Transverse colon (tissue), 4 donors: ENCODE results near the gene CCDC86. TPM values are rescaled to one million over a fixed set of nuclear protein-coding genes. Genes with fewer than 3 reads are reported as not detected.
A peak's percentile ranks its signal among the peaks of the same experiment; 100 is the strongest.

Experiments
- DNase-seq: peaks from one replicate; pipeline ENCODE4 v3.0.0-alpha.2; 2019
- H3K27ac ChIP-seq, 4 donors: fragments of 200-600 bp; sonication (generic); 2 replicates each; pipeline ENCODE4 v1.5.1; 2016 to 2018; ENCODE audit warnings: inconsistent platforms in 4 of 4
- H3K27me3 ChIP-seq: fragments of 200-600 bp; sonication (generic); 2 replicates; pipeline ENCODE4 v1.5.1; 2017; ENCODE audit warnings: inconsistent platforms
- H3K36me3 ChIP-seq, 4 donors: fragments of 200-600 bp; sonication (generic); 2 replicates each; pipeline ENCODE4 v1.5.1; 2017 to 2019; ENCODE audit warnings: inconsistent platforms in 4 of 4
- H3K4me1 ChIP-seq, 4 donors: fragments of 200-600 bp; sonication (generic); 2 replicates each; pipeline ENCODE4 v1.5.1; 2017 to 2020; ENCODE audit warnings: inconsistent platforms in 4 of 4
- H3K4me3 ChIP-seq, 4 donors: fragments of 200-600 bp; sonication (generic); 1 replicate in 1 of 4; 2 replicates in 3 of 4; pipeline versions ENCODE4 v1.5.1 to v1.6.1; 2017 to 2019; ENCODE audit warnings: inconsistent platforms in 4 of 4
- H3K9me3 ChIP-seq, 2 donors: fragments of 200-600 bp; sonication (generic); 2 replicates each; pipeline ENCODE4 v1.5.1; 2017 to 2019; ENCODE audit warnings: inconsistent platforms in 2 of 2
- CTCF ChIP-seq, 5 experiments: fragments of 200-600 bp in 3 of 5; fragments of 450-650 bp in 2 of 5; sonication (generic) in 3 of 5; IDR thresholded peaks; 1 replicate in 2 of 5; 2 replicates in 3 of 5; pipeline ENCODE4 v1.5.1; 2016 to 2017; ENCODE audit warnings: antibody characterized with exemption in 5 of 5, inconsistent platforms in 3 of 5, mild to moderate bottlenecking in 2 of 5, moderate library complexity in 1 of 5
- EP300 ChIP-seq: sonication (generic); formaldehyde crosslinking; IDR thresholded peaks from one replicate; pipeline ENCODE4 v1.6.1; 2017; ENCODE audit warnings: antibody characterized with exemption, low read depth
- POLR2A ChIP-seq: fragments of 450-650 bp; IDR thresholded peaks from one replicate; pipeline ENCODE4 v1.6.1; 2016; ENCODE audit warnings: antibody characterized with exemption, mild to moderate bottlenecking, moderate library complexity
- POLR2AphosphoS5 ChIP-seq, 3 donors: sonication (generic); formaldehyde crosslinking; IDR thresholded peaks; one replicate each; pipeline ENCODE4 v1.6.1; 2016; ENCODE audit warnings: antibody characterized with exemption in 3 of 3
- WGBS, 2 donors: methylation state at CpG; one replicate each; pipeline ENCODE4 v1.1.5; 2018; ENCODE audit warnings: low coverage in 1 of 2; 5-methylcytosine and 5-hydroxymethylcytosine counted together
- in situ Hi-C, 4 donors: fragments of 200-750 bp; cut with MboI; loops; one replicate each; pipeline versions ENCODE4 v1.15.0 to v1.15.1; 2017; ENCODE audit warnings: low sequenced_read_pairs in 3 of 4, low pct_ligation_motif_present in 1 of 4, low pct_unique_long_range_greater_than_20kb in 1 of 4
- intact Hi-C: fragments of 100-400 bp; cut with DNase I; formaldehyde crosslinking; loops from one replicate; pipeline ENCODE4 v1.15.1; 2023; ENCODE audit warnings: low total_unique reads
- total RNA-seq, 4 donors: library from RNA; depleted of rRNA; stranded (reverse); fragments of >200 nt; gene quantifications; one replicate each; pipeline ENCODE4 v1.1.0, GENCODE V29; 2016

Gene CCDC86
- total RNA-seq, 4 donors from 2014 or later: 1.9 to 9.1 (median 5.5) TPM

- Histone ChIP-seq H3K9me3 (no peaks in the 10 kb centered on the region), H3K4me1 (peaks cover 0 to 2% (median 0%) of the 10 kb centered on the region in 4 donors), H3K4me3 (no peak overlapping the region), H3K27ac (no peak overlapping the region), H3K27me3 (no peaks in the 10 kb centered on the region), H3K36me3 (peaks cover 0 to 5% (median 0%) of the 10 kb centered on the region in 4 donors)
- WGBS, 2 donors: 56 to 60% methylated on average over 1 to 5 of the region's 5 CpGs
- peak; percentile 60 for DNase-seq
- TF ChIP-seq POLR2A: no peak
- peak; percentile 31 to 65 (median 56) for TF ChIP-seq CTCF (IDR thresholded peaks at IDR 0.05)
- in situ Hi-C loops (no loop called here), intact Hi-C loops (no loop called here)
Measured at GRCh38 chr11:60887556-60887955, 45.6 kb downstream of the CCDC86 start.

- Histone ChIP-seq H3K27me3 (no peaks in the 10 kb centered on the region), H3K36me3 (peaks cover 0 to 14% (median 2%) of the 10 kb centered on the region in 4 donors), H3K4me3 (no peak overlapping the region), H3K4me1 (peaks cover 0 to 3% (median 0%) of the 10 kb centered on the region in 4 donors), H3K27ac (no peak overlapping the region), H3K9me3 (no peaks in the 10 kb centered on the region)
- 56 to 59% methylated on average over 6 of the region's 6 CpGs for WGBS, 2 donors
- TF ChIP-seq EP300 (no peak), POLR2AphosphoS5 (IDR thresholded peaks at IDR 0.05) (no peak), POLR2A (no peak), CTCF (IDR thresholded peaks at IDR 0.05) (no peak)
- in situ Hi-C loops: loop anchor here in 2 of 4 donors (10.0 kb wide), 1 partner anchor 55 kb away; no protein-coding TSS in a partner anchor
- intact Hi-C loops: no loop called here
- DNase-seq: no peak
Measured at GRCh38 chr11:60889869-60890311, 48.0 kb downstream of the CCDC86 start.

- WGBS, 2 donors: 46 to 60% methylated on average over 1 to 5 of the region's 5 CpGs
- no peak overlapping the region for H3K4me3 ChIP-seq
- peaks cover 0 to 9% (median 0%) of the 10 kb centered on the region in 4 donors for H3K4me1 ChIP-seq
- intact Hi-C loops: no loop called here
- peak overlapping the region in 1 of 4 donors; percentile 10 for H3K27ac ChIP-seq
- peaks cover 0 to 22% (median 4%) of the 10 kb centered on the region in 4 donors for H3K36me3 ChIP-seq
- TF ChIP-seq POLR2A: no peak
- no peak for TF ChIP-seq EP300
- TF ChIP-seq POLR2AphosphoS5 (IDR thresholded peaks at IDR 0.05): no peak
- no peak for TF ChIP-seq CTCF (IDR thresholded peaks at IDR 0.05)
- no peaks in the 10 kb centered on the region for H3K27me3 ChIP-seq
- no peak for DNase-seq
- no peaks in the 10 kb centered on the region for H3K9me3 ChIP-seq
- in situ Hi-C loops: loop anchor here in 2 of 4 donors (10.0 kb wide), 1 partner anchor 56 kb away; no protein-coding TSS in a partner anchor
Measured at GRCh38 chr11:60890696-60891095, 48.8 kb downstream of the CCDC86 start.

DNA sequence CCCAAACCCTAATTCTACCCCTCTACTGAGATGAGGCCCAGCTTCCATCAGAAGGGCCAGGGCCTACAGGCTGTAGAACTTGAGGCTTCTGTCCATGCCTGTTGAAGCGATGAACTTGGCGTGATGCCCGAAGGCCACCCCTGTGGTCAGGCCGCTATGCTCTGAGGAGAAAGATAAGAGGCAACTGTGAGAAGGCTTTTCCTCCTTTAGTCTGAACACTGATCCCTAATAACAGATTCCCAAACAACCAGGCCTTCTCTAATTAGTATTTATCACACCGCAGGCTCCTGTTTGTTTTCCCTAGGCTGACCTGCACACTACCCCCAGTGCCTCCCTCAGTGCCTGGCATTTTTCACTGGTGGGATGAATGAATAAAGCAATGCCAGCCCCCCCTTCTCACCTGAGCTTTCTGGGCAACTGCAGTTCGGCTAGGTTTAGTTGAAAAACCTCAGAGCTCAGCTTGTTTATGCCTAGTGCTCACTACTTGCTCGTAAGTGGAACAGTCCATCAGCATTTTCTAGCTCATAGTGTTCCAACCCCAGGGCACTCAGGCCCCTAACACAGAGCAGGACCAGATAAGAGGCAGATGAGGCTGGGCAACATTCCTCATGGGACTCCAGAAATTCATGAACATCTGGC lies 49.3 kb downstream of the CCDC86 start:
- in situ Hi-C loops: loop anchor here in 2 of 4 donors (10.0 kb wide), 1 partner anchor 56 kb away; no protein-coding TSS in a partner anchor
- H3K27ac ChIP-seq: no peak overlapping the region
- intact Hi-C loops: no loop called here
- TF ChIP-seq CTCF (IDR thresholded peaks at IDR 0.05) (no peak), POLR2AphosphoS5 (IDR thresholded peaks at IDR 0.05) (no peak), EP300 (no peak), POLR2A (no peak)
- H3K4me3 ChIP-seq: no peak overlapping the region
- no peaks in the 10 kb centered on the region for H3K9me3 ChIP-seq
- no peaks in the 10 kb centered on the region for H3K27me3 ChIP-seq
- peaks cover 0 to 13% (median 0%) of the 10 kb centered on the region in 4 donors for H3K4me1 ChIP-seq
- DNase-seq: no peak
- H3K36me3 ChIP-seq: peaks cover 0 to 27% (median 6%) of the 10 kb centered on the region in 4 donors
- 87% methylated on average over 7 of the region's 7 CpGs; no CpG with 5 or more reads in 1 of the 2 donors for WGBS, 2 donors
